A549 (cell line): ENCODE results near the gene PATJ.

ENCODE experiments used
- CBX2 ChIP-seq: fragments of 200-600 bp; sonication (generic); IDR thresholded peaks from 2 replicates; pipeline ENCODE4 v1.6.1; 2016; ENCODE audit warnings: low read depth, mild to moderate bottlenecking, borderline replicate concordance
- CBX8 ChIP-seq: fragments of 200-600 bp; sonication (generic); IDR thresholded peaks from 2 replicates; pipeline ENCODE4 v1.6.1; 2016
- CTCF ChIP-seq: fragments of >200 bp; sonication (Bioruptor Twin); formaldehyde crosslinking; IDR thresholded peaks from 3 replicates; pipeline ENCODE4 v1.5.1; 2016
- EHMT2 ChIP-seq: fragments of 200-600 bp; sonication (generic); IDR thresholded peaks from 2 replicates; pipeline ENCODE4 v1.6.1; 2016; ENCODE audit warnings: antibody characterized with exemption, low read depth, mild to moderate bottlenecking, moderate library complexity
- ELK1 ChIP-seq: fragments of 150-350 bp; IDR thresholded peaks from 2 replicates; pipeline ENCODE4 v1.6.1; 2014; ENCODE audit warnings: low read depth, mild to moderate bottlenecking, low read length
- EP300 ChIP-seq, 2 experiments: fragments of >200 bp; sonication (Bioruptor Twin); formaldehyde crosslinking; IDR thresholded peaks; 2 replicates in 1 of 2; 3 replicates in 1 of 2; pipeline ENCODE4 v1.6.1; 2016 to 2017
- ESRRA ChIP-seq: fragments of 150-350 bp; IDR thresholded peaks from 2 replicates; pipeline ENCODE4 v1.6.1; 2014; ENCODE audit warnings: mild to moderate bottlenecking, low read length, borderline replicate concordance
- NPAS2 ChIP-seq: fragments of 250-450 bp; sonication (Bioruptor Pico); IDR thresholded peaks from 2 replicates; pipeline ENCODE4 v1.8.0; 2022; ENCODE audit warnings: mild to moderate bottlenecking, moderate library complexity, borderline replicate concordance
- NR3C1 ChIP-seq: fragments of >200 bp; sonication (Bioruptor Twin); formaldehyde crosslinking; IDR thresholded peaks from 3 replicates; pipeline ENCODE4 v1.6.1; 2017
- POLR2A ChIP-seq: IDR thresholded peaks from 2 replicates; pipeline ENCODE4 v1.6.1; 2012; ENCODE audit warnings: mild to moderate bottlenecking, low read length
- RCOR1 ChIP-seq: fragments of 150-350 bp; IDR thresholded peaks from 2 replicates; pipeline ENCODE4 v1.6.1; 2014; ENCODE audit warnings: antibody characterized with exemption, low read length, low read depth
- TF ChIP-seq, protein P1 (sequence below): fragments of 200-600 bp; sonication (generic); IDR thresholded peaks from 2 replicates; pipeline ENCODE4 v1.6.1; 2016; ENCODE audit warnings: antibody characterized with exemption, mild to moderate bottlenecking, moderate library complexity
- TF ChIP-seq, protein P2 (sequence below): IDR thresholded peaks from 2 replicates; pipeline ENCODE4 v1.6.1; 2012

- TF ChIP-seq, protein P1, sequence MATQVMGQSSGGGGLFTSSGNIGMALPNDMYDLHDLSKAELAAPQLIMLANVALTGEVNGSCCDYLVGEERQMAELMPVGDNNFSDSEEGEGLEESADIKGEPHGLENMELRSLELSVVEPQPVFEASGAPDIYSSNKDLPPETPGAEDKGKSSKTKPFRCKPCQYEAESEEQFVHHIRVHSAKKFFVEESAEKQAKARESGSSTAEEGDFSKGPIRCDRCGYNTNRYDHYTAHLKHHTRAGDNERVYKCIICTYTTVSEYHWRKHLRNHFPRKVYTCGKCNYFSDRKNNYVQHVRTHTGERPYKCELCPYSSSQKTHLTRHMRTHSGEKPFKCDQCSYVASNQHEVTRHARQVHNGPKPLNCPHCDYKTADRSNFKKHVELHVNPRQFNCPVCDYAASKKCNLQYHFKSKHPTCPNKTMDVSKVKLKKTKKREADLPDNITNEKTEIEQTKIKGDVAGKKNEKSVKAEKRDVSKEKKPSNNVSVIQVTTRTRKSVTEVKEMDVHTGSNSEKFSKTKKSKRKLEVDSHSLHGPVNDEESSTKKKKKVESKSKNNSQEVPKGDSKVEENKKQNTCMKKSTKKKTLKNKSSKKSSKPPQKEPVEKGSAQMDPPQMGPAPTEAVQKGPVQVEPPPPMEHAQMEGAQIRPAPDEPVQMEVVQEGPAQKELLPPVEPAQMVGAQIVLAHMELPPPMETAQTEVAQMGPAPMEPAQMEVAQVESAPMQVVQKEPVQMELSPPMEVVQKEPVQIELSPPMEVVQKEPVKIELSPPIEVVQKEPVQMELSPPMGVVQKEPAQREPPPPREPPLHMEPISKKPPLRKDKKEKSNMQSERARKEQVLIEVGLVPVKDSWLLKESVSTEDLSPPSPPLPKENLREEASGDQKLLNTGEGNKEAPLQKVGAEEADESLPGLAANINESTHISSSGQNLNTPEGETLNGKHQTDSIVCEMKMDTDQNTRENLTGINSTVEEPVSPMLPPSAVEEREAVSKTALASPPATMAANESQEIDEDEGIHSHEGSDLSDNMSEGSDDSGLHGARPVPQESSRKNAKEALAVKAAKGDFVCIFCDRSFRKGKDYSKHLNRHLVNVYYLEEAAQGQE, result no peak
- no peak for TF ChIP-seq CBX8
- TF ChIP-seq, protein P2, sequence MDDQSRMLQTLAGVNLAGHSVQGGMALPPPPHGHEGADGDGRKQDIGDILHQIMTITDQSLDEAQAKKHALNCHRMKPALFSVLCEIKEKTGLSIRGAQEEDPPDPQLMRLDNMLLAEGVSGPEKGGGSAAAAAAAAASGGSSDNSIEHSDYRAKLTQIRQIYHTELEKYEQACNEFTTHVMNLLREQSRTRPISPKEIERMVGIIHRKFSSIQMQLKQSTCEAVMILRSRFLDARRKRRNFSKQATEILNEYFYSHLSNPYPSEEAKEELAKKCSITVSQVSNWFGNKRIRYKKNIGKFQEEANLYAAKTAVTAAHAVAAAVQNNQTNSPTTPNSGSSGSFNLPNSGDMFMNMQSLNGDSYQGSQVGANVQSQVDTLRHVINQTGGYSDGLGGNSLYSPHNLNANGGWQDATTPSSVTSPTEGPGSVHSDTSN, result no peak
- no peak for TF ChIP-seq CTCF
- no peak for TF ChIP-seq ELK1
- TF ChIP-seq NR3C1, result no peak
- TF ChIP-seq POLR2A, result no peak
- no peak for TF ChIP-seq NPAS2
- TF ChIP-seq RCOR1, result no peak
- no peak for TF ChIP-seq EP300 (IDR thresholded peaks at IDR 0.05)
- no peak for TF ChIP-seq EHMT2
- no peak for TF ChIP-seq CBX2
- TF ChIP-seq ESRRA, result no peak
These were observed 180.7 kb downstream of the PATJ start for GRCh38 chr1:61922950-61923480.
